Hepatocyte (in vitro differentiated cells): ENCODE measurements around the gene PRKACA. TPM values are rescaled to one million over a fixed set of nuclear protein-coding genes. Genes with fewer than 3 reads are reported as not detected.
A peak's percentile ranks its signal among the peaks of the same experiment; 100 is the strongest.

ENCODE experiments used
- DNase-seq: peaks from one replicate; pipeline ENCODE4 v3.0.0-alpha.2; 2016; ENCODE audit warnings: low spot score
- H2AFZ ChIP-seq: fragments of 200-600 bp; sonication (generic); 2 replicates; pipeline ENCODE4 v1.6.0; 2016; ENCODE audit warnings: antibody characterized with exemption, mild to moderate bottlenecking
- H3K27ac ChIP-seq: fragments of 200-600 bp; sonication (generic); 2 replicates; pipeline ENCODE4 v1.5.1; 2016; ENCODE audit warnings: mild to moderate bottlenecking
- H3K27me3 ChIP-seq: fragments of 200-600 bp; sonication (generic); 2 replicates; pipeline ENCODE4 v1.6.1; 2016
- H3K36me3 ChIP-seq: fragments of 200-600 bp; sonication (generic); replicated peaks from 2 replicates; pipeline ENCODE4 v1.5.1; 2016; ENCODE audit warnings: low read depth; ENCODE audit not compliant: insufficient read depth
- H3K4me1 ChIP-seq: fragments of 200-600 bp; sonication (generic); 2 replicates; pipeline ENCODE4 v1.5.1; 2016; ENCODE audit warnings: mild to moderate bottlenecking, moderate library complexity; ENCODE audit not compliant: insufficient read depth
- H3K4me2 ChIP-seq: fragments of 200-600 bp; sonication (generic); 2 replicates; pipeline ENCODE4 v1.6.0; 2016
- H3K4me3 ChIP-seq: fragments of 200-600 bp; sonication (generic); 2 replicates; pipeline ENCODE4 v1.5.1; 2016; ENCODE audit warnings: mild to moderate bottlenecking
- H3K79me2 ChIP-seq: fragments of 200-600 bp; sonication (generic); 2 replicates; pipeline ENCODE4 v1.6.0; 2017; ENCODE audit warnings: mild to moderate bottlenecking
- H3K9me2 ChIP-seq: fragments of 200-600 bp; sonication (generic); replicated peaks from 2 replicates; pipeline ENCODE4 v1.6.0; 2017; ENCODE audit warnings: mild to moderate bottlenecking; ENCODE audit not compliant: insufficient read depth
- H3K9me3 ChIP-seq: fragments of 200-600 bp; sonication (generic); 2 replicates; pipeline ENCODE4 v1.5.1; 2016; ENCODE audit warnings: low read depth, mild to moderate bottlenecking
- H4K20me1 ChIP-seq: fragments of 200-600 bp; sonication (generic); 2 replicates; pipeline ENCODE4 v1.6.0; 2016; ENCODE audit warnings: mild to moderate bottlenecking; ENCODE audit not compliant: insufficient read depth, poor library complexity, severe bottlenecking
- CTCF ChIP-seq: fragments of 200-600 bp; sonication (generic); IDR thresholded peaks from 2 replicates; pipeline ENCODE4 v1.5.1; 2016; ENCODE audit warnings: antibody characterized with exemption, mild to moderate bottlenecking; ENCODE audit not compliant: poor library complexity
- EZH2 ChIP-seq: fragments of 200-600 bp; sonication (generic); IDR thresholded peaks from 2 replicates; pipeline ENCODE4 v1.6.1; 2016; ENCODE audit warnings: antibody characterized with exemption, mild to moderate bottlenecking, borderline replicate concordance
- EZH2phosphoT487 ChIP-seq: fragments of 200-600 bp; sonication (generic); IDR thresholded peaks from one replicate; pipeline ENCODE4 v1.6.1; 2018; ENCODE audit warnings: antibody characterized with exemption, mild to moderate bottlenecking, low read depth, moderate library complexity; ENCODE audit not compliant: unreplicated experiment, severe bottlenecking
- WGBS: methylation state at CpG from one replicate; pipeline ENCODE4 v1.1.6; 2016; ENCODE audit warnings: low lambda C conversion rate; ENCODE audit errors: missing lambda C conversion rate; 5-methylcytosine and 5-hydroxymethylcytosine counted together
- polyA plus RNA-seq: library from polyadenylated mRNA; unstranded; fragments of >200 nt; fragmentation: Nextera tagmentation; extraction: Ambion mirVana; gene quantifications from 2 replicates; pipeline ENCODE4 v1.2.1, GENCODE V29; 2016
- total RNA-seq: library from RNA; depleted of rRNA; stranded (reverse); fragments of >200 nt; gene quantifications from 2 replicates; pipeline ENCODE4 v1.2.3, GENCODE V29; 2014

Gene PRKACA
- total and polyA plus RNA-seq, 2 experiments from 2014 or later, result 13.4 to 41.5 TPM

GRCh38 chr19:14056741-14057356, 60.7 kb downstream of the PRKACA start:
- no peaks in the 10 kb centered on the region for H3K36me3 ChIP-seq
- peaks cover 16% of the 10 kb centered on the region for H3K27me3 ChIP-seq
- H3K27ac ChIP-seq, result no peak overlapping the region
- no peak overlapping the region for H2AFZ ChIP-seq
- DNase-seq, result no peak
- H4K20me1 ChIP-seq, result no peaks in the 10 kb centered on the region
- H3K79me2 ChIP-seq, result no peaks in the 10 kb centered on the region
- 24% methylated on average over 17 of the region's 19 CpGs for WGBS
- no peaks in the 10 kb centered on the region for H3K9me3 ChIP-seq
- no peaks in the 10 kb centered on the region for H3K9me2 ChIP-seq
- H3K4me2 ChIP-seq, result peak overlapping the region; percentile 81
- H3K4me1 ChIP-seq, result peaks cover 5% of the 10 kb centered on the region
- TF ChIP-seq CTCF (no peak), EZH2phosphoT487 (no peak), EZH2 (no peak)
- H3K4me3 ChIP-seq, result peak overlapping the region; percentile 29

GRCh38 chr19:14056069-14056666, 61.4 kb downstream of the PRKACA start:
- Histone ChIP-seq H3K4me3 (no peak overlapping the region), H2AFZ (no peak overlapping the region), H3K9me2 (no peaks in the 10 kb centered on the region), H3K4me1 (peaks cover 5% of the 10 kb centered on the region), H3K4me2 (no peak overlapping the region), H3K79me2 (no peaks in the 10 kb centered on the region), H3K27ac (no peak overlapping the region), H3K9me3 (no peaks in the 10 kb centered on the region), H4K20me1 (no peaks in the 10 kb centered on the region), H3K36me3 (no peaks in the 10 kb centered on the region), H3K27me3 (peaks cover 16% of the 10 kb centered on the region)
- no peak for DNase-seq
- 95% methylated on average over 10 of the region's 10 CpGs for WGBS
- TF ChIP-seq CTCF (no peak), EZH2 (no peak), EZH2phosphoT487 (no peak)

GRCh38 chr19:14055396-14055795, 62.2 kb downstream of the PRKACA start:
- H3K9me3 ChIP-seq, result no peaks in the 10 kb centered on the region
- H3K27ac ChIP-seq, result no peak overlapping the region
- H3K36me3 ChIP-seq, result no peaks in the 10 kb centered on the region
- no peak for DNase-seq
- no peak overlapping the region for H3K4me3 ChIP-seq
- H3K27me3 ChIP-seq, result peaks cover 16% of the 10 kb centered on the region
- WGBS, result 89% methylated on average over 3 of the region's 3 CpGs
- H3K79me2 ChIP-seq, result no peaks in the 10 kb centered on the region
- H3K9me2 ChIP-seq, result no peaks in the 10 kb centered on the region
- no peaks in the 10 kb centered on the region for H4K20me1 ChIP-seq
- H2AFZ ChIP-seq, result no peak overlapping the region
- peaks cover 5% of the 10 kb centered on the region for H3K4me1 ChIP-seq
- no peak overlapping the region for H3K4me2 ChIP-seq
- no peak for TF ChIP-seq EZH2phosphoT487
- no peak for TF ChIP-seq EZH2
- TF ChIP-seq CTCF, result no peak
